Neural progenitor cell (in vitro differentiated cells): ENCODE measurements around the gene FMN1. TPM values are rescaled to one million over a fixed set of nuclear protein-coding genes. Genes with fewer than 3 reads are reported as not detected.

Experiments
- DNase-seq: peaks from one replicate; pipeline ENCODE4 v3.0.0-alpha.2; 2016; ENCODE audit warnings: low spot score
- H2AFZ ChIP-seq: fragments of 200-600 bp; sonication (generic); replicated peaks from 2 replicates; pipeline ENCODE4 v1.6.1; 2016; ENCODE audit warnings: antibody characterized with exemption
- H3F3A ChIP-seq: fragments of 200-600 bp; sonication (generic); 2 replicates; pipeline ENCODE4 v1.6.1; 2016; ENCODE audit warnings: antibody characterized with exemption, low read depth
- H3K27ac ChIP-seq: fragments of 200-600 bp; sonication (generic); 2 replicates; pipeline ENCODE4 v1.5.1; 2016; ENCODE audit warnings: mild to moderate bottlenecking
- H3K27me3 ChIP-seq: fragments of 200-600 bp; sonication (generic); 2 replicates; pipeline ENCODE4 v1.6.1; 2016; ENCODE audit warnings: mild to moderate bottlenecking, moderate library complexity
- H3K36me3 ChIP-seq: fragments of 200-600 bp; sonication (generic); 2 replicates; pipeline ENCODE4 v1.5.1; 2016
- H3K4me1 ChIP-seq: fragments of 200-600 bp; sonication (generic); 2 replicates; pipeline ENCODE4 v1.6.1; 2016; ENCODE audit warnings: mixed run types
- H3K4me2 ChIP-seq: fragments of 200-600 bp; sonication (generic); 2 replicates; pipeline ENCODE4 v1.6.1; 2016
- H3K4me3 ChIP-seq: fragments of 200-600 bp; sonication (generic); 2 replicates; pipeline ENCODE4 v1.5.1; 2016
- H3K79me2 ChIP-seq: fragments of 200-600 bp; sonication (generic); 2 replicates; pipeline ENCODE4 v1.6.1; 2016; ENCODE audit warnings: low read depth
- H3K9ac ChIP-seq: fragments of 200-600 bp; sonication (generic); 2 replicates; pipeline ENCODE4 v1.6.1; 2016
- H3K9me3 ChIP-seq: fragments of 200-600 bp; sonication (generic); 2 replicates; pipeline ENCODE4 v1.5.1; 2016; ENCODE audit warnings: low read depth
- H4K20me1 ChIP-seq: fragments of 200-600 bp; sonication (generic); 2 replicates; pipeline ENCODE4 v1.6.1; 2016; ENCODE audit warnings: low read depth
- H3K27ac Mint-ChIP-seq: 3 replicates; pipeline ENCODE4 v1.8.0; 2021; ENCODE audit warnings: mixed read lengths
- H3K27me3 Mint-ChIP-seq: 2 replicates; pipeline ENCODE4 v1.8.0; 2022; ENCODE audit warnings: low read depth, mild to moderate bottlenecking, inconsistent platforms, moderate library complexity, mixed read lengths; ENCODE audit not compliant: insufficient read depth
- H3K36me3 Mint-ChIP-seq: 3 replicates; pipeline ENCODE4 v1.8.0; 2021; ENCODE audit warnings: mixed read lengths
- H3K4me1 Mint-ChIP-seq: 3 replicates; pipeline ENCODE4 v1.8.0; 2021; ENCODE audit warnings: mixed read lengths
- H3K4me3 Mint-ChIP-seq: 3 replicates; pipeline ENCODE4 v1.8.0; 2021; ENCODE audit warnings: mild to moderate bottlenecking, moderate library complexity, mixed read lengths
- H3K9me3 Mint-ChIP-seq: 3 replicates; pipeline ENCODE4 v1.8.0; 2020; ENCODE audit warnings: mixed read lengths
- CTCF ChIP-seq: fragments of 200-600 bp; sonication (generic); IDR thresholded peaks from 2 replicates; pipeline ENCODE4 v1.5.1; 2017; ENCODE audit warnings: antibody characterized with exemption, mild to moderate bottlenecking
- EZH2 ChIP-seq: fragments of 200-600 bp; sonication (generic); IDR thresholded peaks from 2 replicates; pipeline ENCODE4 v1.6.1; 2017; ENCODE audit warnings: antibody characterized with exemption, mild to moderate bottlenecking, moderate library complexity
- EZH2phosphoT487 ChIP-seq: fragments of 200-600 bp; sonication (generic); IDR thresholded peaks from 2 replicates; pipeline ENCODE4 v1.6.1; 2017; ENCODE audit warnings: antibody characterized with exemption
- total RNA-seq: library from RNA; depleted of rRNA; stranded (reverse); fragments of >200 nt; gene quantifications from 2 replicates; pipeline ENCODE4 v1.2.3, GENCODE V29; 2015; ENCODE audit warnings: low replicate concordance

Gene FMN1
- total RNA-seq, 1 donor from 2014 or later: 5.7 TPM

DNA sequence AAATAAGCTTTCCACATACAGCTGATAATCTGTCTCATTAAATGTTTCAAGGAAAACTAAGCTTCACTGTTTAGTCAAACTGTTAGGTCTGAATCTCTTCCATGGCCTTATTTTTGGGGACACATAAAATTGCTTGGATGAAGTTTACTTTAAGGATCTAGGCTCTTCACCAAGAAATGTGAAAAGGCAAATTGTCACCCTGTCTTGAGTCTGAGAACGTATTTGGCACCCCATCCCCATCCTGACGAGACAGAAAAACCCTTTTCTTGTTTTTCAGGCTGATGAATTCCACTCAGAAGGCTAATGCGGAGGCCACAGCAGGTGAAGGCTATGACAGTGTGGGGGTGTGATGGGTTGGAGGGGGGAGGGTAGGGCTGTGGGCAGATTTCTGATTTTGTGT lies 250.1 kb downstream of the FMN1 start:
- Histone ChIP-seq H3K79me2 (no peaks in the 10 kb centered on the region), H3K27ac (no peak overlapping the region), H3K4me1 (no peaks in the 10 kb centered on the region), H3K27me3 (no peaks in the 10 kb centered on the region), H3K36me3 (peaks cover 10% of the 10 kb centered on the region), H3K4me3 (no peak overlapping the region), H2AFZ (no peak overlapping the region), H3F3A (no peaks in the 10 kb centered on the region), H3K9ac (no peak overlapping the region), H4K20me1 (no peaks in the 10 kb centered on the region), H3K4me2 (no peak overlapping the region), H3K9me3 (no peaks in the 10 kb centered on the region)
- Mint-ChIP-seq H3K4me3 (no peak overlapping the region), H3K36me3 (no peaks in the 10 kb centered on the region), H3K27ac (no peak overlapping the region), H3K27me3 (peaks cover 4% of the 10 kb centered on the region), H3K4me1 (peaks cover 15% of the 10 kb centered on the region), H3K9me3 (peaks cover 2% of the 10 kb centered on the region)
- no peak for TF ChIP-seq CTCF
- no peak for TF ChIP-seq EZH2
- no peak for TF ChIP-seq EZH2phosphoT487
- DNase-seq: no peak

- Mint-ChIP-seq H3K4me3 (no peak overlapping the region), H3K27me3 (peaks cover 4% of the 10 kb centered on the region), H3K36me3 (no peaks in the 10 kb centered on the region), H3K4me1 (peaks cover 15% of the 10 kb centered on the region), H3K9me3 (no peaks in the 10 kb centered on the region), H3K27ac (no peak overlapping the region)
- Histone ChIP-seq H3K9ac (no peak overlapping the region), H3K27ac (no peak overlapping the region), H3K79me2 (no peaks in the 10 kb centered on the region), H3K4me2 (no peak overlapping the region), H2AFZ (no peak overlapping the region), H3K9me3 (no peaks in the 10 kb centered on the region), H3K4me3 (no peak overlapping the region), H4K20me1 (no peaks in the 10 kb centered on the region), H3K36me3 (peaks cover 2% of the 10 kb centered on the region), H3K27me3 (no peaks in the 10 kb centered on the region), H3F3A (no peaks in the 10 kb centered on the region), H3K4me1 (no peaks in the 10 kb centered on the region)
- DNase-seq: no peak
- TF ChIP-seq EZH2phosphoT487 (no peak), EZH2 (no peak), CTCF (no peak)
These were observed 250.8 kb downstream of the FMN1 start for GRCh38 chr15:32943711-32944110.

DNA sequence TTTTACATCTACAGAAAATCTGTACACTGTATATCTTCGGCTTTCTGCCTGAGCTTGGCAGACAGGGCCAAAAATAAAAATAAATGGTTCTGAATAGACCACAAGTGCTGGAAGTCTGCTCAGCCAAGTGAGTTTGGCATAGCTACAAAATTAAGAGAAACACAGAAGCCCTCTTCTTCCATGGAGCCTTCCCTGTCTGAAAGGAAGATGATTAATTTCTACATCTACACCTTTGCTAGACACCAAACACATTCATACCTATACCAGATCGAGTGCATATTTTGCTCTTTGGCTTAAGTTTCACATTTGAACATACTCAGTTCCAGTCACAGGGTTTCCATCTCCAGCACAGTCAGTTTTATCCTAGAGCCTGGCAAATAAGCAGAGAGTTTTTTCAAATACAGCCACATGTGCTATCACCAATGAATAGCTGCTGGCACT lies 252.1 kb downstream of the FMN1 start:
- no peaks in the 10 kb centered on the region for H3K27me3 ChIP-seq
- no peak overlapping the region for H3K27ac Mint-ChIP-seq
- H3K4me1 Mint-ChIP-seq: peaks cover 15% of the 10 kb centered on the region
- H3K4me1 ChIP-seq: no peaks in the 10 kb centered on the region
- TF ChIP-seq EZH2phosphoT487 (no peak), EZH2 (no peak), CTCF (no peak)
- no peaks in the 10 kb centered on the region for H3K9me3 ChIP-seq
- H4K20me1 ChIP-seq: no peaks in the 10 kb centered on the region
- H3K27me3 Mint-ChIP-seq: peaks cover 4% of the 10 kb centered on the region
- H3F3A ChIP-seq: no peaks in the 10 kb centered on the region
- H3K36me3 Mint-ChIP-seq: peaks cover 2% of the 10 kb centered on the region
- no peak overlapping the region for H3K27ac ChIP-seq
- DNase-seq: no peak
- no peaks in the 10 kb centered on the region for H3K36me3 ChIP-seq
- no peak overlapping the region for H3K4me3 ChIP-seq
- peaks cover 2% of the 10 kb centered on the region for H3K9me3 Mint-ChIP-seq
- H3K9ac ChIP-seq: no peak overlapping the region
- H2AFZ ChIP-seq: no peak overlapping the region
- no peak overlapping the region for H3K4me2 ChIP-seq
- no peak overlapping the region for H3K4me3 Mint-ChIP-seq
- H3K79me2 ChIP-seq: no peaks in the 10 kb centered on the region
